Measurements from ENCODE around the gene ZNF865.

Gene ZNF865

DNA sequence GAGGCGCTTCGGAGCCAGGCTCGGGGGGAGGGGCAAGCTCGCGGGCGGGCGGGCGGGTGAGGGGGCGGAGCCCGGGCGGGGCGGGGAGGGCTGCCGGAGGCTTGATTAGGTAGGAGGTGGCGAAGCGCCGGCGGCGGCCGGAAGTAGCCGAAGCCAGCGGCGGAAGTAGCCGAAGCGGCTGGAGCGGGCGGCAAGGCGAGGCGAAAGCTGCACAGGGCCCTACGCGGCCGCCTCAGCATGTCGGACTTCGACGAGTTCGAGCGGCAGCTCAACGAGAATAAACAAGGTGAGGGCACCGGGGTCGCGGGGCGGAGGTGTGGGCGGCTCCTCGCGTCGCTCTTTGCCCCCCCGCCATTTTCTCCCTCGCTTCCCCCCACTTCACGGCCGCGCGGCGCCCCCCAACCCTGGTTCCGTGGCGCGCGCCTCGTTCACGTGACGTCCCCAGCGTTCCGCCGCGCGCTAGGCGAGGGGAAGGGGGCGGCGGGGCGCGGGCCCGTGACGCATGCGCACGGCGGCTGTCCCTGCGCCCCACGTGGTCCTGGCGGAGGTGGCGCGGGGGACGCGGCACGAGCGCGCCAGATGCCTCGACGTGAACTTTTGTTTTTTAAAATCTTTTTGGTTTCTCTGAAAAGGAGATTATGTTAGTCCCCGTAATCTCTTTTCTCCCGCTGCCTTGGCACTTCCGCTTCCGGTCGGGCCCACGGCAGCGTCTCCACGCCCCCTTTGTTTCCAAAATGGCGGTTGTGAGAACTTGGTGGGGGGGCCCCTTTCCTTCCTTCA, 49.6 kb downstream of the ZNF865 start, which contains the start of gene U2AF2:
Gene U2AF2 (plus strand): TSS at position 168 of the 780 bp plus-strand sequence. CDS start 70 bp downstream, at position 238.
- in situ Hi-C loops (cut with HindIII; ENCODE audit: low sequenced_read_pairs), result no loop called here

DNA sequence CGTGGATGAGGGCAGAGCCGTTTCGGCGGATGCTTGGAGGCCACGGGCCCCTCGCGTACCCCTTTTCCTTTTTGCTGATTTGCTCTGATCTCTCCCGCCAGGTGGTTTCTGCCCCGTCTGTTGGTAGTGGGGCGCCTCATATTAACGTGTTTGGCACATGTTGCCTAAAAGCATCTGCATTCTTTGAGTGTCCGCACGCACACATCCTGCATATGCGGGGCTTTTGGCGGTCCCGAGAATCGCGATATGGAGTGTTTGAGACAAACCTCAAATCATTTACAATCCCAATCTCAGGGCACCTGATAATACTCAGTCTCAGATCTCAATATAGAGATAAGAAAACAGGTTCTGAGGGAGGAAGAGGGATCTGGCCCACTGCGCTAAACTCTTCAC, 50.2 kb downstream of the ZNF865 start:
- in situ Hi-C loops (cut with HindIII; ENCODE audit: low sequenced_read_pairs), result no loop called here

DNA sequence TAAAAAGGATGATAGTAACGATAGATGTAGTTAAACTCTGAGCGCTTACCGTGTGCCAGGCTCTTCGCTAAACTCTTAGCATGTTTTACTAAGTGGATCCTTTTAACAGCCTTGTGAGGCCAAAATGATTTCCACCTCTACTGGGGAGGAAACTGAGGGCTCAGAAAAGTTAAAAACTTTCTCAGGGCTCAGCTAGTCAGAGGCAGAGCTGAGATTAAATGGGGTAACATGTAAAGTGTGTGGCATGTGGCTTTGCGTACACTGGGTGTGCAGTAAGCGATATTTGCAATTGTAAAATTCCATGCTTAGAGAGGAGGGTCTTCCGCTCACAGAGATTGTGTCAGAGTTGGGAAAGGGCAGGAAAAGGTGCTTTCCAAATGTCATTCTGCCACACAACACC, 51.1 kb downstream of the ZNF865 start:
- in situ Hi-C loops (cut with HindIII; ENCODE audit: low sequenced_read_pairs), result no loop called here

DNA sequence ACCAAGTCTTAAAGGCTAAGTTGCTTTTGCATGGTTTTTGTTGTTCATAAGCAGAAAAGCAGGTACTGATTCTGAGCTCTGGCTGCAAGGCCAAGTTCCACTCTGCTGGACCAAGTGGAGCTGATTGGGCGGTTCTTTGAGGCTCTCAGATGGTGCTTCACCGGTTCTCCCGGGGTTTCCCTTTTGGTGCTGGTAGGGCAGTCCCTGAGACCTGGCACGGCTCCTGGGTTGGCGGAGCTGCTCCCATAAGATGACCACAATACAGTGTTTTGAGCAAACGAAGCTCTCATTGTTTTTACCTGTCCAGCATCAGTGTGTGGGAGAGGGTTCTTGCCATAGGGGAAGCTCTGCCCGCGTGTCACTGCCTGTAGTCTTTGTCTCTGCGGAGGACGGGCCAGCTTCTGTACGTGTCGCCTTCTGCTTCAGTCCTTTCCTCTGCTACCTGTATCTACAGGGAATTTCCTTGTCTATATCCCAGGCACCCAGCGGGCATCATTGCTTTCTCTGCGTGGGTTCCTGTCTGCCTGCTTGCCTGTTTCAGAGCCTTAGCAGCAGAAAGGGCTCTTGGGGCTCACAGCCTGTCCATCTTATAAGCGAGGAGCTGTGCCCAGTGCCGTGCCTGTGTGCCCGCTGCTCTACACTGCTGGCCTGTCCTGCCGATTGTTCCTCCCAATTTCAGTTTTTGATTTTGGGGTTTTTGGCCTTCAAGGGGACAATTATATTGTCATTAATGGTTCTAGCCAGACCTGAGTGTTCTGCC, 51.7 kb downstream of the ZNF865 start:
- in situ Hi-C loops (cut with HindIII; ENCODE audit: low sequenced_read_pairs), result no loop called here

DNA sequence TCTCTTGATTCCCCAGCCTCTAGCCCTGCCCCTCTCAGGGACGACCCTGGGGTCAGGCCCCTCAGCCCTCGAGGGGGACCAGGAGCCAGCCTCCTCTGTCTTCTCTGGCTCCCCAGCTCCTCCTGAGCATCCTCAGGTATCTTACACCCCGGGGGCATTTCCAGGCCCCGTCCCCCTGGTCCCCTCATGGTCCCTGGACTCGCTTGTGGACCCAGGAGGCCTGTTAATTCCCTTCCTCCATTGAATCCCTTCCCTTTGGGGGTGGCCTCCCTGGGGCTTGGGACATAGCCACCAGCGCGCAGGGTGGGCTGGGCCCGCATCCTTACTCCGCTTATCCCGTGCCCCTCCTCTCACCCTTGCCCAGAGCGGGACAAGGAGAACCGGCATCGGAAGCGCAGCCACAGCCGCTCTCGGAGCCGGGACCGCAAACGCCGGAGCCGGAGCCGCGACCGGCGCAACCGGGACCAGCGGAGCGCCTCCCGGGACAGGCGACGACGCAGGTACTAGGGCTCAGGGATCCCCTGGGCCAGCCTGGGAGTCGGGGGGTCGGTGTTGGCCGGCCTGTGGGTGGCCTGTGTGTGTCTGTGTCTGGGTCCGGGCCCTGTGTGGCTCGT, 53.5 kb downstream of the ZNF865 start:
- in situ Hi-C loops (cut with HindIII; ENCODE audit: low sequenced_read_pairs), result no loop called here

DNA sequence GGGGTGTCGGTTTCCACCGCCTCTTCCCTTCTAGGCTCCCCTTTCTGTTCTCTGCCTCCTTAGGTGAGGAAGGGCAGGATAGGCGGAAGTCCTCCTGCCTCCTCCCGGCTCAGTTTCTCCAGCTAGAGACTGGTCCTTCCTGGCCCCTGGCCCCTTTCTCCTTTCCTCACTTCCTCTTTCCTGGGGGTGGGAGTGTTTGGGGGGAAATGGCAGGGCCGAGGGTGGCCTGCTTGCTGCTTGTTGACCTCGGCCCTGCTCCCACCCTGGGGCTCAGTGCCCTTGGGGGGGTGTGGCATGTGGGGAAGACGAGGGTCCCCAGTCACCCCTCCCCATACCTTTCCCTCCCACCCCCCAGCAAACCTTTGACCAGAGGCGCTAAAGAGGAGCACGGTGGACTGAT, 54.4 kb downstream of the ZNF865 start:
- in situ Hi-C loops (cut with HindIII; ENCODE audit: low sequenced_read_pairs), result no loop called here

DNA sequence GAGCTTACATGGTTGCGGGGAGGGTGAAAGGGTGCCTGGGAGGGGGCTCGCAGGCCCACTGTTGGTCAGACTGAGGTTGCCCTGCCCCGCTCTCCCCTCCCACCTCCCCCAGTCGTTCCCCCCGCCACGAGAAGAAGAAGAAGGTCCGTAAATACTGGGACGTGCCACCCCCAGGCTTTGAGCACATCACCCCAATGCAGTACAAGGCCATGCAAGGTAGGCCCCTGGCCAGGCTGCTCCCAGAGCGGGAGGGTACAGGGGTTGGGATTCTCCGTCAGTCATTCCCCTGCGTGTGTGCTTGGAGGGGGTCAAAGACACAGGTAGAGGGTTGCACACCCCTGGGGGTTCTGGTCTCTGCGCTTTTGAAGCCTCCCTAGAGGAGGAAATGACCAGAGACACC, 55.0 kb downstream of the ZNF865 start:
- in situ Hi-C loops (cut with HindIII; ENCODE audit: low sequenced_read_pairs), result no loop called here

DNA sequence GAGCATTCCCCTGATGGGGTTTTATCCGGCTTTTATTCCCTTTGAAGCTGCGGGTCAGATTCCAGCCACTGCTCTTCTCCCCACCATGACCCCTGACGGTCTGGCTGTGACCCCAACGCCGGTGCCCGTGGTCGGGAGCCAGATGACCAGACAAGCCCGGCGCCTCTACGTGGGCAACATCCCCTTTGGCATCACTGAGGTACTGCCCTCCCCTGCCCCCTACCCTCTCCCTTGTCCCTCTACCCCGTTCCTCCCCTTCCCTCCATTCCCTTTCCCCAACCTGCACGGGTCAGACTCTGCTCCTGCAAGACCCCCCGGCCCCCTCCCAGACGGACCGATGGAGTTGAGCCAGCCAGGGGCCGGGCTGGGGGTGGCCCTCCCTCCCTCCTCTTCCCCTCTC, 55.5 kb downstream of the ZNF865 start:
- in situ Hi-C loops (cut with HindIII; ENCODE audit: low sequenced_read_pairs), result no loop called here

DNA sequence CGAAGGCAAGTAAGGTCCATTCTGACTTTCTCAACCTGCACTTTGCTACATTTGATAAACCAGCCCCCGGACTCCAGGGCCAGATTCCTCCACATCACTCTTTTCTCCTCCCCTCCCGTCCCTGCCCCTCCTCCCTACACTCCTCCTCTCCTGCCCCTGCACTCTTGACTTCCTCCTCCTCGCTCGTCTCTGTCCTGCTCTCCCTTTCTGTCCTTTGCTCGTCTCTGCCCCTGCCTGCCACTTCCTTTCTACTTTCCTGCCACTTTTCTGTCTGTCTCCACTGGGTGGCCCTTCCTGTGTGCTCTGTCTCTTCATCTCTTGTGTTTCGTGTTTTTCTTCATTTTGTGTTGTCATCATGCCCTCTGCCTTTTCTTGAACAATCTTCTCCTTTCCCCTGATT, 56.4 kb downstream of the ZNF865 start:
- in situ Hi-C loops (cut with HindIII; ENCODE audit: low sequenced_read_pairs), result no loop called here

DNA sequence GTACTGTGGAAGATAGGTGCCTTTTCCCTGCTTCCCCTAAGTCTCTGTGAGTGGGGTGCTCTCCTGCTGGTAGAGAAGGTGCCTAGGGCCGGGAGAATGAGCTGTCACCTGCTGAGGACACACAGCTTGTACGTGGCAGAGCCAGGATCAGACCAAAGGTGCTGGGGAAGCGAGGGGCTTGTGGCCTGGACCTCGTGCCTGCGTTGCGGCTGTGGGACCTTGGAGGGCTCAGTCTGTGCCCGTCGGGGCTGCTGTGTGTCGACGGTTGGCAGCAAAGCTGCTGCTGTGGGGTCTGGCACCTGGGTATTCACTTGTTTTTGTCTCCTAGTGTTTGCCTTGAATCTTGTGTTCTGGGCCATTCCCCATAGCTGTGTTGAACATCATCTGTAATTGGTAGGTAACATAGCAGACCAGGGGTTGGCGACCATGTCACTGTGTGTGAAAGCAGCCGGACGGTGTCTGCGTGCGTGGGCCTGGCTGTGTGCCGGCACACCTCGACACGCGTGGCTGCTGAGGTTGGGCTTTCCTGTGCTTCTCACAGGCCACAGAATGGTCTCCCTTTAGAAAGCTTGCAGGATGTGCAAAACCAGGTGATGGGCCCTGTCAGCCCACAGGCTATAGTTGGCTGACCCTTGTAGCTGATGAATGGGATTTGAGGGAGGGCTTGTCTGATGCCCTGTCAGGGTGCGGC, 58.5 kb downstream of the ZNF865 start:
- in situ Hi-C loops (cut with HindIII; ENCODE audit: low sequenced_read_pairs), result no loop called here

DNA sequence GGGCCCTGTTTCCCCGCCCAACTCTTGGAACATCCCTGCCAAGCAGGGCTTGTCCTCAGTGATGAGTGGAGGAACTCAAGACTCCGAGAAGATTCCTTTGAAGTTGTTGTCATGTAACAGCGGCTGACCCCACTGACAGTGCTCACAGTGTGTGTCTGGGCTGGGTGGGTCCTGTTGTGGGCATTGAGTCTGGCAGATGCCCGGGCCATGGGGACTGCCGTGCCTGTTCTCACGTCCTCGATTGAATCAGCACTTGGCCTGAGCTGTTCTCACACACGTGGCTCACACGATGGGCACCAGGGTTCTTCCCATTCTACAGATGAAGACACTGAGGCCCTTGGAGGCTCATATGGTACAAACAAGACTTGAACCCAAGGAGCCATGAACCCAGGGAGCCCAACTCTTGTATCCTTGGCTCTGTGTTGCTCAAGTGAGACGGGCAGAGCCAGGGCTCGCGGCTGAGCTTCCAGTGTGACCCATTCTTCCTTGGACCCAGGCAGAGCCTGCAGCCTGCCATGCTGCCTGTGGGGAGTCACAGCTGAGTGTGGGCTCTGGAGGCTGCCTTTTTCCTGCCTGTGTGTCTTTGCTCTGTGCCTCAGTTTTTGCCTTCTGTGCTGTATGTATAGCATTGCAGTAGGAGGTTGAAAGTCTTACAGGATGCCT, 61.0 kb downstream of the ZNF865 start:
- in situ Hi-C loops (cut with HindIII; ENCODE audit: low sequenced_read_pairs), result no loop called here

All from endothelial cell of hepatic sinusoid (primary cell).